A673 (cell line): Measurements from ENCODE around the gene PARVB. TPM values are rescaled to one million over a fixed set of nuclear protein-coding genes. Genes with fewer than 3 reads are reported as not detected.

Source experiments
- BruUV-seq: library from RNA; stranded (reverse); fragments of 400-500 nt; replicated peaks from 2 replicates; lab custom pipeline; 2021; lab: Mats Ljungman, UMichigan
- CTCF ChIA-PET: fragments of 300-600 bp; sonication (Branson Sonifier 250); formaldehyde crosslinking; loops from one replicate; lab custom pipeline; 2022; ENCODE audit warnings: antibody characterized with exemption; lab: Charles Lee
- POLR2A ChIA-PET: fragments of 300-600 bp; sonication (Branson Sonifier 250); formaldehyde crosslinking; loops from one replicate; lab custom pipeline; 2022; ENCODE audit warnings: antibody characterized with exemption; ENCODE audit not compliant: low non-redundant PET; lab: Charles Lee
- DNase-seq: peaks from one replicate; pipeline ENCODE4 v3.0.0-alpha.2; 2015; ENCODE audit warnings: low spot score
- H3K27ac ChIP-seq: fragments of 200-600 bp; sonication (generic); 2 replicates; pipeline ENCODE4 v1.5.1; 2016; ENCODE audit warnings: mixed run types, low read depth, mild to moderate bottlenecking, mixed read lengths, antibody characterized with exemption, low read length; ENCODE audit not compliant: poor library complexity, severe bottlenecking
- H3K27me3 ChIP-seq: fragments of 200-600 bp; sonication (generic); replicated peaks from 2 replicates; pipeline ENCODE4 v1.6.1; 2017; ENCODE audit warnings: mixed run types, low read depth, mild to moderate bottlenecking, mixed read lengths, antibody characterized with exemption, low read length; ENCODE audit not compliant: insufficient read depth, poor library complexity
- H3K36me3 ChIP-seq: fragments of 200-600 bp; sonication (generic); 2 replicates; pipeline ENCODE4 v1.6.1; 2016; ENCODE audit warnings: mixed run types, mild to moderate bottlenecking, mixed read lengths, antibody characterized with exemption, low read length; ENCODE audit not compliant: insufficient read depth, poor library complexity, severe bottlenecking
- H3K4me1 ChIP-seq: fragments of 200-600 bp; sonication (generic); 2 replicates; pipeline ENCODE4 v1.6.1; 2017; ENCODE audit warnings: mixed run types, mild to moderate bottlenecking, mixed read lengths, antibody characterized with exemption, low read length; ENCODE audit not compliant: insufficient read depth, poor library complexity, severe bottlenecking
- H3K4me3 ChIP-seq: fragments of 200-600 bp; sonication (generic); 2 replicates; pipeline ENCODE4 v1.5.1; 2016; ENCODE audit warnings: low read depth, mixed run types, mild to moderate bottlenecking, mixed read lengths, low read length; ENCODE audit not compliant: poor library complexity, severe bottlenecking
- H3K9me3 ChIP-seq: fragments of 200-600 bp; sonication (generic); 2 replicates; pipeline ENCODE4 v1.6.1; 2016; ENCODE audit warnings: mixed run types, low read depth, mild to moderate bottlenecking, mixed read lengths, antibody characterized with exemption, low read length; ENCODE audit not compliant: poor library complexity, severe bottlenecking
- CTCF ChIP-seq: fragments of 300-800, 200-600 bp; sonication (generic); conservative IDR thresholded peaks from 2 replicates; pipeline ENCODE4 v1.5.1; 2017; ENCODE audit warnings: low read depth, mild to moderate bottlenecking, antibody characterized with exemption, low read length, moderate library complexity, mixed read lengths
- EZH2 ChIP-seq: fragments of 200-600 bp; sonication (generic); IDR thresholded peaks from 2 replicates; pipeline ENCODE4 v1.6.1; 2017; ENCODE audit warnings: borderline replicate concordance, low read depth, mild to moderate bottlenecking, mixed read lengths, antibody characterized with exemption, low read length; ENCODE audit not compliant: poor library complexity, severe bottlenecking
- intact Hi-C: fragments of 100-400 bp; cut with micrococcal nuclease; formaldehyde crosslinking; loops from one replicate; pipeline ENCODE4 v1.10.0; 2022; ENCODE audit not compliant: unreplicated experiment
- total RNA-seq: library from RNA; stranded (reverse); gene quantifications from 2 replicates; pipeline ENCODE4 v1.2.3, GENCODE V29; 2021

PARVB gene
- total RNA-seq, 1 experiment from 2014 or later = 18.3 TPM

- intact Hi-C loops = loop anchor here (10.0 kb wide), 1 partner anchor 362 kb away; no protein-coding TSS in a partner anchor
- Histone ChIP-seq H3K4me3 (no peak overlapping the region), H3K27ac (no peak overlapping the region), H3K36me3 (peaks cover 61% of the 10 kb centered on the region), H3K9me3 (no peaks in the 10 kb centered on the region), H3K27me3 (no peaks in the 10 kb centered on the region), H3K4me1 (peaks cover 3% of the 10 kb centered on the region)
- TF ChIP-seq EZH2 = no peak
- TF ChIP-seq CTCF = no peak
- no peak for DNase-seq
- CTCF ChIA-PET = interaction anchor here (1.2 to 2.6 kb wide), 3 partner anchors 93 to 633 kb away, joined by 4 to 33 read pairs (median 20); no protein-coding TSS in a partner anchor
- no TSS peak for BruUV-seq
- POLR2A ChIA-PET = no interaction called here
Observed at GRCh38 chr22:43992331-43992821, 31.7 kb upstream of the PARVB start.

- BruUV-seq = no TSS peak
- peak; percentile 72 for DNase-seq
- Histone ChIP-seq H3K27ac (no peak overlapping the region), H3K4me1 (peaks cover 3% of the 10 kb centered on the region), H3K36me3 (peaks cover 63% of the 10 kb centered on the region), H3K9me3 (no peaks in the 10 kb centered on the region), H3K27me3 (no peaks in the 10 kb centered on the region), H3K4me3 (no peak overlapping the region)
- ChIA-PET CTCF (interaction anchor here (0.5 to 2.6 kb wide), 20 partner anchors 10 to 632 kb away, joined by 3 to 33 read pairs (median 3); partner anchors contain the start of genes SAMM50 and SHISAL1), POLR2A (no interaction called here)
- TF ChIP-seq EZH2 (no peak), CTCF (peak; percentile 95)
- intact Hi-C loops = loop anchor here (1.0 to 10.0 kb wide), 2 partner anchors 362 to 633 kb away; no protein-coding TSS in a partner anchor
Observed at GRCh38 chr22:43993072-43993760, 30.9 kb upstream of the PARVB start.

GRCh38 chr22:43994006-43994405 is 30.1 kb upstream of the PARVB start:
- no TSS peak for BruUV-seq
- H3K27me3 ChIP-seq = no peaks in the 10 kb centered on the region
- H3K4me1 ChIP-seq = peaks cover 3% of the 10 kb centered on the region
- no peak overlapping the region for H3K4me3 ChIP-seq
- TF ChIP-seq CTCF (no peak), EZH2 (no peak)
- intact Hi-C loops = loop anchor here (10.0 kb wide), 1 partner anchor 361 kb away; no protein-coding TSS in a partner anchor
- H3K36me3 ChIP-seq = peaks cover 59% of the 10 kb centered on the region
- no peak for DNase-seq
- CTCF ChIA-PET = interaction anchor here (0.8 to 2.6 kb wide), 9 partner anchors 11 to 632 kb away, joined by 3 to 33 read pairs (median 4); no protein-coding TSS in a partner anchor
- POLR2A ChIA-PET = no interaction called here
- no peaks in the 10 kb centered on the region for H3K9me3 ChIP-seq
- no peak overlapping the region for H3K27ac ChIP-seq
